ENCODE data around the gene EIF2S2. TPM values are rescaled to one million over a fixed set of nuclear protein-coding genes. Genes with fewer than 3 reads are reported as not detected.
A peak's percentile ranks its signal among the peaks of the same experiment; 100 is the strongest.

EIF2S2 gene
- total and polyA plus RNA-seq, 2 donors (not counting 1 experiment from before 2014, with no cell fraction given) = 11.3 to 26.4 TPM

- intact Hi-C loops (cut with micrococcal nuclease) = loop anchor here (5.0 kb wide), 1 partner anchor 401 kb away; the partner anchor contains the start of gene ACTL10
- peaks cover 1 to 46% of the 10 kb centered on the region in 2 experiments for H3K36me3 ChIP-seq (replicated peaks in 1 of 2; ENCODE audit: control extremely low read depth in 1 of 2, control insufficient read depth in 1 of 2, extremely low read depth in 1 of 2, insufficient read depth in 2 of 2, low read length in 1 of 2)
- H3K9ac ChIP-seq (ENCODE audit: low read length) = no peak overlapping the region
- no peak for ATAC-seq (ENCODE audit: low read depth)
- H3K27ac Mint-ChIP-seq = peak overlapping the region; percentile 51
- no peaks in the 10 kb centered on the region for H3K27me3 ChIP-seq (replicated peaks in 1 of 4; ENCODE audit: control extremely low read depth in 1 of 4, control insufficient read depth in 3 of 4, insufficient read depth in 4 of 4, low read length in 3 of 4)
- H3K4me1 Mint-ChIP-seq = peaks cover 21% of the 10 kb centered on the region
- H4K20me1 ChIP-seq (ENCODE audit: control insufficient read depth, insufficient read depth, low read length, poor library complexity, severe bottlenecking) = peaks cover 78% of the 10 kb centered on the region
- H3K4me2 ChIP-seq (replicated peaks; ENCODE audit: low read depth, low read length, poor library complexity, severe bottlenecking) = no peak overlapping the region
- H3K4me3 Mint-ChIP-seq = no peak overlapping the region
- no peaks in the 10 kb centered on the region for H3K27me3 Mint-ChIP-seq
- no peak for TF ChIP-seq EZH2 (IDR thresholded peaks at IDR 0.05; ENCODE audit: borderline replicate concordance, insufficient read depth, low read depth, low read length, poor library complexity, severe bottlenecking)
- TF ChIP-seq CTCF (IDR thresholded peaks at IDR 0.05) = no peak
- ChIA-PET CTCF (interaction anchor here (0.7 to 9.9 kb wide), 19 partner anchors 8 to 608 kb away, joined by 3 to 139 read pairs (median 5); partner anchors contain the start of gene RALY), POLR2A (interaction anchor here (0.5 kb wide), 1 partner anchor 321 kb away, joined by 6 read pairs; no protein-coding TSS in a partner anchor)
- H3K79me2 ChIP-seq (ENCODE audit: control insufficient read depth, insufficient read depth, low read length) = peaks cover 73% of the 10 kb centered on the region
- H3K9me3 Mint-ChIP-seq (ENCODE audit: insufficient read depth) = no peaks in the 10 kb centered on the region
- H3K9me3 ChIP-seq (ENCODE audit: control extremely low read depth in 1 of 3, control insufficient read depth in 2 of 3, insufficient read depth in 1 of 3, low read length in 2 of 3) = no peaks in the 10 kb centered on the region
- peak overlapping the region in 1 of 2 donors; percentile 46 for H3K27ac ChIP-seq (ENCODE audit: low read length in 2 of 2)
- DNase-seq = no peak
- H3K4me3 ChIP-seq (ENCODE audit: control extremely low read depth in 1 of 5, extremely low read depth in 1 of 5, insufficient read depth in 1 of 5, low read depth in 2 of 5, low read length in 4 of 5) = no peak overlapping the region
- peaks cover 9 to 13% of the 10 kb centered on the region in 2 donors for H3K4me1 ChIP-seq (ENCODE audit: control insufficient read depth in 2 of 2, insufficient read depth in 2 of 2, low read length in 2 of 2)
- no peak overlapping the region for H2AFZ ChIP-seq (ENCODE audit: insufficient read depth, low read depth, low read length, poor library complexity, severe bottlenecking)
- WGBS (ENCODE audit: insufficient coverage) = 77% methylated on average over 1 of the region's 1 CpG
These were observed 44.0 kb downstream of the EIF2S2 start for GRCh38 chr20:34068001-34068400.

- Mint-ChIP-seq H3K27me3 (no peaks in the 10 kb centered on the region), H3K9me3 (ENCODE audit: insufficient read depth) (no peaks in the 10 kb centered on the region), H3K27ac (no peak overlapping the region), H3K4me1 (peaks cover 26% of the 10 kb centered on the region), H3K4me3 (no peak overlapping the region)
- peaks cover 0 to 40% of the 10 kb centered on the region in 2 experiments for H3K36me3 ChIP-seq (replicated peaks in 1 of 2; ENCODE audit: control extremely low read depth in 1 of 2, control insufficient read depth in 1 of 2, extremely low read depth in 1 of 2, insufficient read depth in 2 of 2, low read length in 1 of 2)
- ChIA-PET CTCF (interaction anchor here (1.2 to 9.9 kb wide), 3 partner anchors 10 to 150 kb away, joined by 3 to 139 read pairs (median 4); no protein-coding TSS in a partner anchor), POLR2A (no interaction called here)
- no peak overlapping the region for H3K4me2 ChIP-seq (replicated peaks; ENCODE audit: low read depth, low read length, poor library complexity, severe bottlenecking)
- no peak for DNase-seq
- no peak overlapping the region for H3K4me3 ChIP-seq (ENCODE audit: control extremely low read depth in 1 of 5, extremely low read depth in 1 of 5, insufficient read depth in 1 of 5, low read depth in 2 of 5, low read length in 4 of 5)
- H3K79me2 ChIP-seq (ENCODE audit: control insufficient read depth, insufficient read depth, low read length) = peaks cover 72% of the 10 kb centered on the region
- ATAC-seq (ENCODE audit: low read depth) = no peak
- WGBS (ENCODE audit: insufficient coverage) = 93% methylated on average over 3 of the region's 3 CpGs
- H3K27ac ChIP-seq (ENCODE audit: low read length in 2 of 2) = no peak overlapping the region
- no peak overlapping the region for H3K9ac ChIP-seq (ENCODE audit: low read length)
- H3K4me1 ChIP-seq (ENCODE audit: control insufficient read depth in 2 of 2, insufficient read depth in 2 of 2, low read length in 2 of 2) = peaks cover 9 to 13% of the 10 kb centered on the region in 2 donors
- H3K27me3 ChIP-seq (replicated peaks in 1 of 4; ENCODE audit: control extremely low read depth in 1 of 4, control insufficient read depth in 3 of 4, insufficient read depth in 4 of 4, low read length in 3 of 4) = no peaks in the 10 kb centered on the region
- intact Hi-C loops (cut with micrococcal nuclease) = loop anchor here (5.0 kb wide), 1 partner anchor 399 kb away; the partner anchor contains the start of gene ACTL10
- H2AFZ ChIP-seq (ENCODE audit: insufficient read depth, low read depth, low read length, poor library complexity, severe bottlenecking) = no peak overlapping the region
- no peak for TF ChIP-seq CTCF (IDR thresholded peaks at IDR 0.05)
- TF ChIP-seq EZH2 (IDR thresholded peaks at IDR 0.05; ENCODE audit: borderline replicate concordance, insufficient read depth, low read depth, low read length, poor library complexity, severe bottlenecking) = no peak
- H4K20me1 ChIP-seq (ENCODE audit: control insufficient read depth, insufficient read depth, low read length, poor library complexity, severe bottlenecking) = peaks cover 77% of the 10 kb centered on the region
- no peaks in the 10 kb centered on the region for H3K9me3 ChIP-seq (ENCODE audit: control extremely low read depth in 1 of 3, control insufficient read depth in 2 of 3, insufficient read depth in 1 of 3, low read length in 2 of 3)
These were observed 45.5 kb downstream of the EIF2S2 start for GRCh38 chr20:34066476-34067090.
